ENCODE data around the gene IP6K3.

IP6K3 gene

GRCh38 chr6:33692078-33692759 is 54.5 kb downstream of the IP6K3 start:
- DNase-seq (ENCODE audit: extremely low read depth, low read depth), result no peak
- no peak for TF ChIP-seq CTCF (IDR thresholded peaks at IDR 0.05; ENCODE audit: low read depth, low read length, missing control alignments)
- no peak overlapping the region for H3K4me3 ChIP-seq (replicated peaks; ENCODE audit: low read depth, low read length)

GRCh38 chr6:33691456-33692077 is 55.1 kb downstream of the IP6K3 start:
- DNase-seq (ENCODE audit: extremely low read depth, low read depth), result no peak
- H3K4me3 ChIP-seq (replicated peaks; ENCODE audit: low read depth, low read length), result no peak overlapping the region
- no peak for TF ChIP-seq CTCF (IDR thresholded peaks at IDR 0.05; ENCODE audit: low read depth, low read length, missing control alignments)

- no peak for DNase-seq (ENCODE audit: extremely low read depth, low read depth)
- TF ChIP-seq CTCF (IDR thresholded peaks at IDR 0.05; ENCODE audit: low read depth, low read length, missing control alignments), result no peak
- no peak overlapping the region for H3K4me3 ChIP-seq (replicated peaks; ENCODE audit: low read depth, low read length)
These were observed 55.9 kb downstream of the IP6K3 start for GRCh38 chr6:33690766-33691165.

- no peak for TF ChIP-seq CTCF (IDR thresholded peaks at IDR 0.05; ENCODE audit: low read depth, low read length, missing control alignments)
- H3K4me3 ChIP-seq (replicated peaks; ENCODE audit: low read depth, low read length), result no peak overlapping the region
- no peak for DNase-seq (ENCODE audit: extremely low read depth, low read depth)
These were observed 56.8 kb downstream of the IP6K3 start for GRCh38 chr6:33689879-33690278.

- H3K4me3 ChIP-seq (replicated peaks; ENCODE audit: low read depth, low read length), result no peak overlapping the region
- TF ChIP-seq CTCF (IDR thresholded peaks at IDR 0.05; ENCODE audit: low read depth, low read length, missing control alignments), result no peak
These were observed 57.6 kb downstream of the IP6K3 start for GRCh38 chr6:33689148-33689494.

GRCh38 chr6:33688451-33689147 is 58.1 kb downstream of the IP6K3 start:
- no peak for TF ChIP-seq CTCF (IDR thresholded peaks at IDR 0.05; ENCODE audit: low read depth, low read length, missing control alignments)
- no peak for DNase-seq (ENCODE audit: extremely low read depth, low read depth)
- no peak overlapping the region for H3K4me3 ChIP-seq (replicated peaks; ENCODE audit: low read depth, low read length)

More at GRCh38 chr6:33689148-33689494, 57.6 kb downstream of the IP6K3 start:
- no peak for DNase-seq (ENCODE audit: extremely low read depth, low read depth)

Data from HFF-Myc (cell line).